GM18868 (cell line): Measurements from ENCODE around the gene EDC3.
"Not testable (repeated sequence)": the region's sequence is repeated elsewhere in the genome, so short reads cannot be mapped to it uniquely, and the experiment has no call there.

Experiments used
- ATAC-seq: cut with Tn5 transposase; IDR thresholded peaks from one replicate; pipeline ENCODE4 v1.9.1; 2021; ENCODE audit warnings: mild to moderate bottlenecking, moderate library complexity; ENCODE audit not compliant: unreplicated experiment

EDC3 gene

GRCh38 chr15:74710319-74711094 is 14.7 kb upstream of the EDC3 start:
- no peak for ATAC-seq

DNA sequence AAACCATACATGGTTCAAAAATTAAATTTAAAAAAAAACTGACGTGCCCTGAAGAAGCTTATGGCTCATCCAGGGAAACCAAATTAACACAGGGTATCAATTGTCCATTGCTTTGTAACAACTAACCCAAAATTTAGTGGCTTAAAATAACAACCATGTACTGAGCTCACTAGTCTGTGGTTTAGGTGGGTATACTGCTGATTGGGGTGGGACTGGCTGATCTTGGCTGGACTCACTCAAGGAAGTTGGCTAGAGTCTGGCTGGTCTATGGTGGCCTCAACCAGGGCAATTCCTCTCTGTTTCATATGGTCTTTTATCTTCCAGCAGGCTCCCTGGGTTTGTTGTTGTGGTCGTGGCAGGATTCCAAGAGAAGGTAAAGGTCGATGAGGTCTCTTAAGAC is 14.1 kb upstream of the EDC3 start:
- no peak for ATAC-seq

- no peak for ATAC-seq
Measured at GRCh38 chr15:74709011-74709410, 13.2 kb upstream of the EDC3 start.

GRCh38 chr15:74696808-74697207 is 984 bp upstream of the EDC3 start:
- no peak for ATAC-seq

DNA sequence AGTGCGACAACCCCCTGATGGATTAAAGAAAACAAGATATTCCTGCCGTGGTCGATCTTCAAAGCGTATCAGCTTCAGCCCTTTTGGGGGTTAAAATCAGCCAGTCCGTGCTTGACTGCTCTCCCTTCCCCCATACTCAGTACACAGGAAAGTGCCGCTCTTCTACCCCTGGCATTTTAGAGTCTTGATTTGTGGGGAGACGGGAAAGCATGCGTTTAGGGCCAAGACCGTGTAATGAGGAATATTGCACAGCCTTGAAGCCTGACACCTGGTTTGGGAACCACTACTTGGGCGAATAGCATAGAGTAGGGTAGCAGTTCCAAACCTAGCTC is 540 bp upstream of the EDC3 start:
- ATAC-seq, result no peak

DNA sequence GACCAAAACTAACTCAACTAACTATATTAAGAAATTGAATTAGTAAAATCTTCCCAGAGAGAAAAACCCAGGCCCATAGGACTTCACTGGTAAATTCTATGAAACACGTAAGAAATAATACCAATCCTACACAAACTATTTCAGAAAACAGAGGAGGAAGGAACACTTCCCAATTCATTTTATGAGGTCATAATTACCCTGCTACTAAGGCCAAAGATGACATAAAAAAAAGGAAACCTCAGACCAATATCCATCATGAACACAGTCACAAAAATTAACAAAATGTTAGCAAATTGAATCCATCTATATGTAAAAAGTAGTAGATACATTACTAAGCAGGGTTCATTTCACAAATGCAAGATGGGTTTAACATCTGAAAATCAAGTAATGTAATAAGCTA is 3.5 kb downstream of the EDC3 start:
- ATAC-seq, result no peak

DNA sequence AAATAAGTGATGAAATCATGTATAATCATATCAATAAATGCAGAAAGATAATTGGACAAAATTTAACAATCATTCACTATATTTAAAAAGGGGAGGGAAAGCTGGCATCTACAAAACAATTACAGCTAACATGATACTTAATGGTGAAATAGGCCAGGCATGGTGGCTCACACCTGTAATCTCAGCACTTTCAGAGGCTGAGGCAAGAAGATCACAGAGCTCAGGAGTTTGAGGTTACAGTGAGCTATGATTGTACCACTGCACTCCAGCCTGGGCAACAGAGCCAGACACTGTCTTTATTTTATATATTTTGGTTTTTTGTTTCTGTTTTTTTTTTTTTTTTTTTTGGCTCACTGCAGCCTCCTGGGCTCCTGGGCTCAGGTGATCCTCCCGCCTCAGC is 12.1 kb downstream of the EDC3 start:
- ATAC-seq, result no peak

DNA sequence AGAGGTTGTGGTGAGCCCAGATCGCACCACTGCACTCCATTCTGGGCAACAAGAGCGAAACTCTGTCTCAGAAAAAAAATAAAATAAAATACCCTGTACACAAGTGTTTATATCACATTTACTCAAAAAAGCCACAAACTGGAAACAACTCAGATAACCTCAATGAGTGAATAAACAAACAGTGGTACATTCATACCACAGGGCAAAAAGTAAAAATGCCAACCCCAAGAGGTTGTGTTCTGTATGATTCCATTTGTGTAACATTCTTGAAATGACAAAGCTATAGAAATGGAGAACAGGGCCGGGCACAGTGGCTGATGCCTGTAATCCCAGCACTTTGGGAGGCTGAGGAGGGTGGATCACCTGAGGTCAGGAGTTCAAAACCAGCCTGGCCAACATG is 12.9 kb downstream of the EDC3 start:
- ATAC-seq, result no peak

DNA sequence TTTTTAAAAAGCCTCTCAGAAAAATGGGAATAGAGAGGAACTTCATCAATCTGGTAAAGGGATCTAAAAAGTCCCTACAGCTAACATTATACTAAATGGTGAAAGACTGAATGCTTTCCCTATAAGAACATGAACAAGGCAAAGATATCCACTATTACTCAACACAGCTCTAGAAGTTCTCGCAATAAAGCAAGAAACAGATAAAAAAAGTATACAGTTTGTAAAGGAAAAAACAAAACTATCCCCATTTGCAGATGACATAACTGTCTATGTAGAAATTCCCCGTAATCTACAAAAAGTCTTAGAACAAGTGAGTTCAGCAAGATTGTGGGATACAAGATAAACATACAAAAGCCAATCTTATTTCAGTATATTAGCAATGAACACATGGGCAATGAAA is 15.4 kb downstream of the EDC3 start:
- no peak for ATAC-seq

DNA sequence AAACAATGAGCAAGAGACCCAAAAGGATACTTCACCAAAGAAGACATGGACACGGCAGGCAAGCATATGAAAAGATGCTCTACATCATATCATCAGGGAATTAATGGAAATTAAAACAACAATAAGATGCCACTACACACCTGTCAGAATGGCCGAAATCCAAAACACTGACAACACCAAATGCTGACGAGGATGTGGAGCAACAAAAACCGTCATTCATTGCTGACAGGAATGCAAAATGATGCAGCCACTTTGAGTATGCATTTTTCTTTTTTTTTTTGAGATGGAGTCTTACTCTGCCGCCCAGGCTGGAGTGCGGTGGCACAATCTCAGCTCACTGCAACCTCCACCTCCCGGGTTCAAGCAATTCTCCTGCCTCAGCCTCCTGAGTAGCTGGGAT is 19.0 kb downstream of the EDC3 start:
- no peak for ATAC-seq

DNA sequence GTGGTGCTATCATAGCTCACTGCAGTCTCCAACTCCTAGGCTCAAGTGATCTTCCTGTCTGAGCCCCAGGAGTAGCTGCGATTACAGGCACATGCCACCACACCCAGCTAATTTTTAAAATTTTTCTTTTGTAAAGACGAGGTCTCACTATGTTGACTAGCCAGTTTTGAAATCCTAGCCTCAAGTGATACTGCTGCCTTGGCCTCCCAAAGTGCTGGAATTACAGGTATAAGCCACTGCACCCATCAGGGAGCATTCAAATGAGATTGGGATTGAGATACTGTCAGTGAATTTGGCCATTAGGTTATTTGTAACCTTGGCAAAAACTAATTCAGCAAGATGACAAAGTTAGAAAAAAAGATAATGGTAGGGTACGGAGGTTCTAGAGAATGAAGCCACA is 21.7 kb downstream of the EDC3 start:
- no peak for ATAC-seq

DNA sequence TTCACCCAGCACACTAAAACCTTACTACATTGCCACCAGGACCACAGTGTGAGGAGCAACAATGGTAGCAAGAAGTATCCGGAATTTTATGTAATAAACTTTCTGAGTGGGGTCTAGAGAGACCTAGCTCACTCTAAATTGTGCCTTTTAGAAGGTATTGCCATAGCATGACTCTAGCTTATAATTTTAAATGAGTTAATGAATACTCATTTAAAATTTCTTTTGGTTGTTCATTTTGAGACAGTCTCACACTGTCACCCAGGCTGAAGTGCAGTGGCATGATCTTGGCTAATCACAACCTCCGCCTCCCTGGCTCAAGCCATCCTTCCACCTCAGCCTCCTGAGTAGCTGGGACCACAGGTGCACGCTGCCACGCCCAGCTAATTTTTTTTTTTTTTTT is 26.2 kb downstream of the EDC3 start:
- no peak for ATAC-seq

DNA sequence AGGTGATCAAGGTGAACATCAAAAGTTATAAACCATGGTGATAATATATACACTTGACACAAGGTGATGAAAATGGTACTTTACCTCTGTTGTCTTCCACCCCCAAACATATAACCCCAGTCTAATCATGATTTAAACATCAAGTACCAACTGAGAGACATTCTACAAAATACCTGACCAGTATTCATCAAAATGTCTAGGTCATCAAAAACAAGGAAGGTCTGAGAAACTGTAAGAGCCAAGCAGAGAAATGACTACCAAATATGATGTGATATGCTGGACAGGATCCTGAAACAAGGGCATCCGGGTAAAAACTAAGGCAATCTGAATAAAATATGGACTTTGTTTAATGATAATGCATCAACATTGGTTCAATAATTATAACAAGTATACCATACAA is 27.8 kb downstream of the EDC3 start:
- ATAC-seq, result no peak

DNA sequence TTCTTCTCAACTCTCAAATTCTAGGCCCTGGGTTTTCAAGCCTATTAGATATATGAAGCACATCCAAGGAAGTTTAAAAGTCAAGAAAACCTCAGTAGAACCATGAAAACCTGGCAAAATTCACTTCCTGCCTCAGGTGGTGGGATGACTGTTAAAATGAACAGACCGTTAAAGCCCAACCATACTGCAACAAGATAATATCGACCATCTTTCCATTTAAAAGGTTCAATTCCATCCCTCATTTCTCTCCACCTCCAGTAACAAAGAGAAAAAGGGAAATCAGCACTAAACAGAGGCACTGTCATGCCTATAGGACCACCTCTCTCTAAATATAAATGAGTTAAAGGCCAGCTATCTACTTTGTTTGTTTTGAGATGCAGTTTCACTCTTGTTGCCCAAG is 31.2 kb downstream of the EDC3 start:
- no peak for ATAC-seq

- ATAC-seq, result no peak
Measured at GRCh38 chr15:74664028-74664616, 31.7 kb downstream of the EDC3 start.

DNA sequence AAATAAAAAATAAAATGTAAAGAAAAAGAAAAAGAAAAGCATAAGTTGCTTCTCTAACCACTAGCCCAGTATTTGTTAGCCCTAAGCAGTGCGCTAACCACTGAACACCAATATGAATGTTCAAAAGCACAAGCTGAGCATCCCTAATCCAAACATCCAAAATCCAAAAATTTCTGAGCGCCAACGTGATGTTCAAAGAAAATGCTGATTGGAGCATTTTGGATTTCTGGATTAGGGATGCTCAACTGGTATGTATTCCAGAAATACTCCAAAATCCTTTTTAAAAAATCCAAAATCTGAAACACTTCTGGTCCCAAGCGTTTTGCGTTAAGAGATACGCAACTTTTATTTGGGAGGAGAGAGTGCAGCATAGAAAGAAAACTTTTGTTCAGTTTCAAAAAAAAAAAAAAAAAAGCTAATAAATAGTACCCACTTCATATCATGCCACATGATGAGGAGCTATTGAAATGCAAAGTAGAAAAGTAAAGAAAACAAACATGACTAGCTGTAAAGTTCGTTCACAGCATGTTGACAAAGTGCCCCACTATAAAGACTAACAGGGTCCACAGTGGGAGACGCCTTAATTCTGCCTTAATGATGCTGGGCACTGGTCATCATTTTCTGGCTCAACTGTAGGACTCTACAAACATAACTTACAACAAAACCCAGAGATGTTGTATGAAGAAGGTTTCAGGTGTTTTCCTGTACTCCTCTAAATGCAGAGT is 32.4 kb downstream of the EDC3 start:
- ATAC-seq, result no peak

GRCh38 chr15:74662064-74662860 is 33.6 kb downstream of the EDC3 start:
- no peak for ATAC-seq

- ATAC-seq, result not testable (repeated sequence)
Measured at GRCh38 chr15:74661280-74661679, 34.5 kb downstream of the EDC3 start.

- no peak for ATAC-seq
Measured at GRCh38 chr15:74657846-74658245, 38.0 kb downstream of the EDC3 start.

DNA sequence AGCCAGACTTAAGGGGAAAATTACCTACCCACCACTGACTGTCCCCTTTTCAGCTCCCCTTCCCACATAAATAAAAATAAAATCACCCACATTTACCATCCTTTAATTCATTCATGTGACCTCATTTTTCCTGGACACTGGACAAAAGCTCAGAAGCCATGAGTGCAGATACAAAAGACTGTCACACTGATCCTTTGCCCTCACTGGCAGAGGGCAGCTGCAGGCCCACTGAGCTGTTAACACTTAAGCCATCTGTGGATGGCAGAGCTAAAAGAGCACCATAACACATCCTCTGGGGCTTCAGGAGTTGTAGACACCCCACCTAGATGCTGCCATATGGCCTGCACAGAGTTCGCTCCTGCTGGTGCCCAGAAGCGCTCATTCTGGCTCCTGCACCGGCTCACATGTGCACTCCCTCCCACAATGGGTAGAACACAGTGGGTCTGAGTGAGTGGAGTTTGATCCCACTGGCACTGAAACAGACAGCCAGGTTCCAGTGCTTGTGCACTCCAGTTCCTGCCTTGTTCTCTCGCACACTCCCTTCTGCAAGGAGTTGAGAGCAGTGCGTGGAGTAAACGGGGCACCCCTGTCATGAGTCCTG is 38.8 kb downstream of the EDC3 start:
- no peak for ATAC-seq

DNA sequence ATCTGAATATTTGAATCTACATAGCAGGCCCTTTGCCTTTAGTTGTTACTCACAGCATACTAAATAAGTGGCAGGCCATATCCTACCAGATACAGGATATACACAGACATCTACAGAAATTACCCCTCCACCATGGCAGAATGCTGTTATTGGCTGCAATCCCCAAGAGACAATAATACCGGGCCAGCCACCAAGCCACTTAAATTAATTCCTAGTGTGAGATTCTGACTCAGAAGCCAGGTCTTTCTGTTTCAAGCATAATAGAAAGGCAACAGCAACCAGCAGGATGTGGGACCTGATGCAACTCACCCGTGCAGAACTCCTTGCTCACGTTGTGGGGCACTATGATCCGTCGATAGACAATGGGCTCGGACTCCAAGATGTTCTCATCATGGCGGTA is 40.4 kb downstream of the EDC3 start:
- no peak for ATAC-seq
